Breast epithelium (tissue), 4 donors: Measurements from ENCODE around the gene EML6. TPM values are rescaled to one million over a fixed set of nuclear protein-coding genes. Genes with fewer than 3 reads are reported as not detected.

Experiments
- DNase-seq, 2 donors: peaks; one replicate each; pipeline ENCODE4 v3.0.0-alpha.2; 2019; ENCODE audit warnings: low spot score in 2 of 2
- H3K27ac ChIP-seq, 2 donors: fragments of 200-600 bp; sonication (generic) in 1 of 2; one replicate each; pipeline ENCODE4 v1.5.1; 2016 to 2019; ENCODE audit warnings: mild to moderate bottlenecking in 1 of 2
- H3K27me3 ChIP-seq, 2 donors: fragments of 200-600 bp; sonication (generic) in 1 of 2; one replicate each; pipeline versions ENCODE4 v1.5.1 to v1.6.0; 2017 to 2019; ENCODE audit warnings: control low read depth in 1 of 2, mild to moderate bottlenecking in 1 of 2
- H3K36me3 ChIP-seq: fragments of 200-600 bp; one replicate; pipeline ENCODE4 v1.5.1; 2019
- H3K4me1 ChIP-seq, 2 donors: fragments of 200-600 bp; sonication (generic); one replicate each; pipeline ENCODE4 v1.5.1; 2016 to 2019; ENCODE audit warnings: control low read depth in 1 of 2
- H3K4me3 ChIP-seq, 3 donors: fragments of 200-600 bp; sonication (generic); 1 replicate in 2 of 3; 2 replicates in 1 of 3; pipeline ENCODE4 v1.5.1; 2016 to 2019; ENCODE audit warnings: mild to moderate bottlenecking in 3 of 3, moderate library complexity in 2 of 3
- H3K9me3 ChIP-seq, 2 donors: fragments of 200-600 bp; sonication (generic) in 1 of 2; one replicate each; pipeline ENCODE4 v1.5.1; 2016 to 2019; ENCODE audit warnings: control low read depth in 1 of 2
- CTCF ChIP-seq, 3 donors: fragments of 450-650 bp; IDR thresholded peaks; one replicate each; pipeline ENCODE4 v1.5.1; 2016 to 2017; ENCODE audit warnings: antibody characterized with exemption in 3 of 3, mild to moderate bottlenecking in 3 of 3, moderate library complexity in 3 of 3
- POLR2A ChIP-seq: fragments of 450-650 bp; IDR thresholded peaks from one replicate; pipeline ENCODE4 v1.6.1; 2016; ENCODE audit warnings: antibody characterized with exemption, mild to moderate bottlenecking, moderate library complexity
- POLR2AphosphoS5 ChIP-seq, 3 donors: sonication (generic); formaldehyde crosslinking; IDR thresholded peaks; one replicate each; pipeline ENCODE4 v1.6.1; 2017; ENCODE audit warnings: antibody characterized with exemption in 3 of 3
- intact Hi-C: fragments of 100-400 bp; cut with DNase I; formaldehyde crosslinking; loops from one replicate; pipeline ENCODE4 v1.15.1; 2023; ENCODE audit warnings: low total_unique reads
- total RNA-seq, 3 donors: library from RNA; depleted of rRNA; stranded (reverse); fragments of >200 nt; gene quantifications; one replicate each; pipeline ENCODE4 v1.1.0, GENCODE V29; 2016

The EML6 gene
- total RNA-seq, 3 donors from 2014 or later, result 1.9 to 5.9 (median 2.3) TPM

- intact Hi-C loops, result no loop called here
- no peak overlapping the region for H3K4me3 ChIP-seq
- no peak for TF ChIP-seq POLR2AphosphoS5 (IDR thresholded peaks at IDR 0.05)
- TF ChIP-seq CTCF (IDR thresholded peaks at IDR 0.05), result no peak
- TF ChIP-seq POLR2A, result no peak
- H3K4me1 ChIP-seq, result no peaks in the 10 kb centered on the region
- no peaks in the 10 kb centered on the region for H3K36me3 ChIP-seq
- no peaks in the 10 kb centered on the region for H3K9me3 ChIP-seq
- no peak for DNase-seq
- H3K27me3 ChIP-seq, result no peaks in the 10 kb centered on the region
- no peak overlapping the region for H3K27ac ChIP-seq
Observed at GRCh38 chr2:54834721-54835120, 111.3 kb downstream of the EML6 start.

GRCh38 chr2:54836477-54836876, 113.0 kb downstream of the EML6 start:
- Histone ChIP-seq H3K4me1 (no peaks in the 10 kb centered on the region), H3K36me3 (no peaks in the 10 kb centered on the region), H3K9me3 (no peaks in the 10 kb centered on the region), H3K27me3 (no peaks in the 10 kb centered on the region), H3K27ac (no peak overlapping the region), H3K4me3 (no peak overlapping the region)
- no peak for DNase-seq
- intact Hi-C loops, result no loop called here
- TF ChIP-seq CTCF (IDR thresholded peaks at IDR 0.05) (no peak), POLR2A (no peak), POLR2AphosphoS5 (IDR thresholded peaks at IDR 0.05) (no peak)

- H3K4me3 ChIP-seq, result no peak overlapping the region
- no peaks in the 10 kb centered on the region for H3K36me3 ChIP-seq
- DNase-seq, result peak in 1 of 2 donors; percentile 30
- no peaks in the 10 kb centered on the region for H3K27me3 ChIP-seq
- no peaks in the 10 kb centered on the region for H3K4me1 ChIP-seq
- intact Hi-C loops, result no loop called here
- H3K27ac ChIP-seq, result no peak overlapping the region
- TF ChIP-seq POLR2A, result no peak
- no peak for TF ChIP-seq POLR2AphosphoS5 (IDR thresholded peaks at IDR 0.05)
- peak; percentile 61 to 67 (median 65) for TF ChIP-seq CTCF (IDR thresholded peaks at IDR 0.05)
- H3K9me3 ChIP-seq, result no peaks in the 10 kb centered on the region
Observed at GRCh38 chr2:54838585-54839035, 115.1 kb downstream of the EML6 start.

- intact Hi-C loops, result no loop called here
- no peak for DNase-seq
Observed at GRCh38 chr2:54839461-54840255, 116.2 kb downstream of the EML6 start.

More at GRCh38 chr2:54839461-54840255, 116.2 kb downstream of the EML6 start:
- TF ChIP-seq CTCF (IDR thresholded peaks at IDR 0.05) (no peak), POLR2A (no peak), POLR2AphosphoS5 (IDR thresholded peaks at IDR 0.05) (no peak)
- H3K4me1 ChIP-seq, result no peaks in the 10 kb centered on the region
- H3K9me3 ChIP-seq, result no peaks in the 10 kb centered on the region
- H3K36me3 ChIP-seq, result no peaks in the 10 kb centered on the region
- H3K4me3 ChIP-seq, result no peak overlapping the region
- H3K27ac ChIP-seq, result no peak overlapping the region
- no peaks in the 10 kb centered on the region for H3K27me3 ChIP-seq
